ENCODE measurements around the gene KIAA0930.

DNA sequence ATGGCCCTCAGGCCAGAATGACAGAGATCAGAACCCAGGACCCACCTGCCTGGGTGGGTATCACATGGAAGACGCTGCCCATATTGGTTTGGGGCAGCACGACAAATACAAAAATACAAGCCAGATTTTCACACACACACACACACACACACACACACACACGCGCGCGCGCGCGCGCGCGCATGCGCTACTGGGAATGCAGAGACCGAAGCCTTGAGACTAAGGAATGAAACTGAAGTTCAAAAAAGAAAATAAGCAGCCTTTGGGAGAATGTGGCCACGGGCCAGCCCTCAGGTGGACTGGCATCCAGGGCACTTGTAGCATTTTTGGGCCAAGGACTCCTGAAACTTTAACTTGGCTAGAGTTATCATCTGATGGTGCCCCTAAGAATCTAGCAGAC is 98.3 kb downstream of the KIAA0930 start:
- TF ChIP-seq POLR2A (IDR thresholded peaks at IDR 0.05) (no peak), CTCF (IDR thresholded peaks at IDR 0.05) (no peak), EP300 (IDR thresholded peaks at IDR 0.05) (no peak)
